ENCODE results near the gene C5orf46. TPM values are rescaled to one million over a fixed set of nuclear protein-coding genes. Genes with fewer than 3 reads are reported as not detected.

C5orf46 gene
- total and polyA plus RNA-seq, 2 experiments from 2014 or later = 0.40 TPM; not detected in 1

- ATAC-seq = no peak
- H2AFZ ChIP-seq = no peak overlapping the region
Observed at GRCh38 chr5:147856801-147857200, 49.5 kb downstream of the C5orf46 start.

GRCh38 chr5:147855774-147856069 lies 50.6 kb downstream of the C5orf46 start:
- no peak overlapping the region for H3K4me3 Mint-ChIP-seq
- H2AFZ ChIP-seq = no peak overlapping the region

More at GRCh38 chr5:147856801-147857200, 49.5 kb downstream of the C5orf46 start:
- no peak overlapping the region for H3K4me2 ChIP-seq
- peaks cover 40% of the 10 kb centered on the region for H3K4me1 ChIP-seq (ENCODE audit: insufficient read depth)
- H3K27me3 ChIP-seq (ENCODE audit: insufficient read depth) = no peaks in the 10 kb centered on the region
- TF ChIP-seq CTCF (conservative IDR thresholded peaks at IDR 0.05; ENCODE audit: low read depth in 2 of 2) (no peak), POLR2AphosphoS5 (IDR thresholded peaks at IDR 0.05; ENCODE audit: low read depth) (peak; percentile 61)
- Mint-ChIP-seq H3K9me3 (no peaks in the 10 kb centered on the region), H3K27me3 (ENCODE audit: insufficient read depth, low read depth, poor library complexity) (peaks cover 2% of the 10 kb centered on the region), H3K4me3 (no peak overlapping the region), H3K4me1 (peaks cover 48% of the 10 kb centered on the region), H3K27ac (no peak overlapping the region), H3K36me3 (ENCODE audit: low read depth) (peaks cover 6% of the 10 kb centered on the region; the same call in 2 of the 3 replicates)
- peaks cover 5% of the 10 kb centered on the region; the same call in 1 of the 2 replicates for H3K9me2 ChIP-seq (ENCODE audit: insufficient read depth)
- no peaks in the 10 kb centered on the region; the same call in 1 of the 2 replicates for H3K36me3 ChIP-seq (ENCODE audit: insufficient read depth)
- no peak overlapping the region for H3K27ac ChIP-seq (ENCODE audit: low read depth)
- H3F3A ChIP-seq (replicated peaks; ENCODE audit: low read depth) = peaks cover 12% of the 10 kb centered on the region; the same call in 1 of the 2 replicates
- no peak for DNase-seq (ENCODE audit: low spot score)
- no peaks in the 10 kb centered on the region for H4K20me1 ChIP-seq (replicated peaks; ENCODE audit: insufficient read depth)
- H3K4me3 ChIP-seq = no peak overlapping the region
- no peaks in the 10 kb centered on the region for H3K79me2 ChIP-seq (replicated peaks; ENCODE audit: insufficient read depth)

More at GRCh38 chr5:147855774-147856069, 50.6 kb downstream of the C5orf46 start:
- ATAC-seq (no peak), DNase-seq (ENCODE audit: low spot score) (no peak)
- Histone ChIP-seq H3K36me3 (ENCODE audit: insufficient read depth) (no peaks in the 10 kb centered on the region), H3K9me2 (ENCODE audit: insufficient read depth) (peaks cover 5% of the 10 kb centered on the region; the same call in 1 of the 2 replicates), H3K27ac (ENCODE audit: low read depth) (no peak overlapping the region), H3K27me3 (ENCODE audit: insufficient read depth) (no peaks in the 10 kb centered on the region), H3K79me2 (replicated peaks; ENCODE audit: insufficient read depth) (no peaks in the 10 kb centered on the region), H4K20me1 (replicated peaks; ENCODE audit: insufficient read depth) (no peaks in the 10 kb centered on the region), H3F3A (replicated peaks; ENCODE audit: low read depth) (peaks cover 3% of the 10 kb centered on the region; the same call in 1 of the 2 replicates), H3K4me1 (ENCODE audit: insufficient read depth) (peaks cover 29% of the 10 kb centered on the region), H3K4me3 (no peak overlapping the region), H3K4me2 (no peak overlapping the region)
- no peak overlapping the region for H3K27ac Mint-ChIP-seq
- TF ChIP-seq POLR2AphosphoS5 (IDR thresholded peaks at IDR 0.05; ENCODE audit: low read depth) (0 out of 2 replicates have a peak, but pooled peaks have one; percentile 10), NANOG (IDR thresholded peaks at IDR 0.05; ENCODE audit: borderline replicate concordance) (no peak), CTCF (conservative IDR thresholded peaks at IDR 0.05; ENCODE audit: low read depth in 2 of 2) (no peak)
- H3K36me3 Mint-ChIP-seq (ENCODE audit: low read depth) = no peaks in the 10 kb centered on the region
- peaks cover 39% of the 10 kb centered on the region for H3K4me1 Mint-ChIP-seq
- H3K27me3 Mint-ChIP-seq (ENCODE audit: insufficient read depth, low read depth, poor library complexity) = peaks cover 2% of the 10 kb centered on the region
- no peaks in the 10 kb centered on the region for H3K9me3 Mint-ChIP-seq

Measured in GM23338 (cell line).